Fibroblast of lung (primary cell): Measurements from ENCODE around the gene BCAR1. TPM values are rescaled to one million over a fixed set of nuclear protein-coding genes. Genes with fewer than 3 reads are reported as not detected.
A peak's percentile ranks its signal among the peaks of the same experiment; 100 is the strongest.
"Not testable (repeated sequence)": the region's sequence is repeated elsewhere in the genome, so short reads cannot be mapped to it uniquely, and the experiment has no call there.

Experiments
- DNase-seq, 2 donors: peaks; one replicate each; pipeline versions ENCODE4 v3.0.0 to v3.0.0-alpha.2; 2010; ENCODE audit warnings: low read depth in 2 of 2
- H2AFZ ChIP-seq: 2 replicates; pipeline ENCODE4 v1.5.1; 2012; ENCODE audit warnings: low read length, control low read depth, inconsistent platforms
- H3K27ac ChIP-seq: 2 replicates; pipeline ENCODE4 v1.5.1; 2011; ENCODE audit warnings: low read length, control low read depth; ENCODE audit not compliant: insufficient read depth
- H3K27me3 ChIP-seq: 2 replicates; pipeline ENCODE4 v1.5.1; 2011; ENCODE audit warnings: mild to moderate bottlenecking, low read length; ENCODE audit not compliant: control insufficient read depth, insufficient read depth
- H3K36me3 ChIP-seq: 2 replicates; pipeline ENCODE4 v1.5.1; 2011; ENCODE audit warnings: low read length; ENCODE audit not compliant: control insufficient read depth, insufficient read depth
- H3K4me1 ChIP-seq: 2 replicates; pipeline ENCODE4 v1.5.1; 2011; ENCODE audit warnings: low read length; ENCODE audit not compliant: control insufficient read depth, insufficient read depth; ENCODE audit errors: extremely low read depth
- H3K4me2 ChIP-seq: 2 replicates; pipeline ENCODE4 v1.5.1; 2011; ENCODE audit warnings: low read length, control low read depth; ENCODE audit not compliant: insufficient read depth; ENCODE audit errors: extremely low read depth
- H3K4me3 ChIP-seq, 4 experiments: fragments of 200-600 bp in 1 of 4; sonication (generic) in 1 of 4; replicated peaks in 1 of 4; 2 replicates each; pipeline ENCODE4 v1.5.1; 2011 to 2016; ENCODE audit warnings: low read length in 4 of 4, low read depth in 3 of 4, mild to moderate bottlenecking in 3 of 4, control low read depth in 2 of 4, inconsistent platforms in 1 of 4, mixed read lengths in 1 of 4; ENCODE audit not compliant: insufficient read depth in 1 of 4; ENCODE audit errors: control extremely low read depth in 1 of 4
- H3K79me2 ChIP-seq: 2 replicates; pipeline ENCODE4 v1.5.1; 2012; ENCODE audit warnings: mild to moderate bottlenecking, low read length, inconsistent platforms; ENCODE audit not compliant: control insufficient read depth, insufficient read depth
- H3K9ac ChIP-seq: 2 replicates; pipeline ENCODE4 v1.5.1; 2011; ENCODE audit warnings: mild to moderate bottlenecking, low read length, control low read depth; ENCODE audit not compliant: insufficient read depth
- H3K9me3 ChIP-seq: 2 replicates; pipeline ENCODE4 v1.5.1; 2012; ENCODE audit warnings: low read depth, low read length; ENCODE audit not compliant: control insufficient read depth, insufficient read depth
- H4K20me1 ChIP-seq: 2 replicates; pipeline ENCODE4 v1.5.1; 2011; ENCODE audit warnings: low read length; ENCODE audit not compliant: control insufficient read depth, insufficient read depth; ENCODE audit errors: extremely low read depth
- CTCF ChIP-seq, 2 donors: IDR thresholded peaks in 1 of 2; conservative IDR thresholded peaks in 1 of 2; 1 replicate in 1 of 2; 2 replicates in 1 of 2; pipeline ENCODE4 v1.5.1; 2011 to 2012; ENCODE audit warnings: low read length in 2 of 2, control low read depth in 1 of 2, inconsistent platforms in 1 of 2, low read depth in 1 of 2, mild to moderate bottlenecking in 1 of 2
- EZH2 ChIP-seq: IDR thresholded peaks from 2 replicates; pipeline ENCODE4 v1.5.1; 2012; ENCODE audit warnings: low read length, control low read depth, mild to moderate bottlenecking; ENCODE audit errors: missing control alignments
- polyA plus RNA-seq, 2 donors: library from polyadenylated mRNA; depleted of rRNA in 1 of 2; stranded (reverse) in 1 of 2; unstranded in 1 of 2; fragments of >200 nt; gene quantifications; 2 replicates each; pipeline ENCODE4 v1.2.1, GENCODE V29; 2011 to 2012; ENCODE audit warnings: missing spikeins in 1 of 2
- total RNA-seq: library from RNA; depleted of rRNA; stranded (reverse); fragments of >200 nt; gene quantifications from 2 replicates; pipeline ENCODE4 v1.2.1, GENCODE V29; 2014

Gene BCAR1
- total and polyA plus RNA-seq, 2 donors (not counting 1 experiment from before 2014, with no cell fraction given), result 36.8 to 66.5 TPM

- Histone ChIP-seq H3K36me3 (peaks cover 22% of the 10 kb centered on the region), H3K4me2 (no peak overlapping the region), H3K9me3 (no peaks in the 10 kb centered on the region), H3K4me3 (no peak overlapping the region), H3K27me3 (no peaks in the 10 kb centered on the region), H3K9ac (no peak overlapping the region), H3K4me1 (no peaks in the 10 kb centered on the region), H3K27ac (no peak overlapping the region), H4K20me1 (no peaks in the 10 kb centered on the region), H3K79me2 (peaks cover 2% of the 10 kb centered on the region), H2AFZ (no peak overlapping the region)
- TF ChIP-seq EZH2, result no peak
- DNase-seq, result peak in 1 of 2 donors; percentile 51
Observed at GRCh38 chr16:75225092-75225491, 26.3 kb downstream of the BCAR1 start.

- no peaks in the 10 kb centered on the region for H3K4me1 ChIP-seq
- no peak overlapping the region for H3K4me3 ChIP-seq
- no peak overlapping the region for H2AFZ ChIP-seq
- no peak overlapping the region for H3K27ac ChIP-seq
- peaks cover under 1% of the 10 kb centered on the region for H3K79me2 ChIP-seq
- H3K36me3 ChIP-seq, result peaks cover 16% of the 10 kb centered on the region
- H3K27me3 ChIP-seq, result no peaks in the 10 kb centered on the region
- H3K9me3 ChIP-seq, result no peaks in the 10 kb centered on the region
- TF ChIP-seq EZH2, result no peak
- no peak for TF ChIP-seq CTCF (conservative IDR thresholded peaks at IDR 0.05 in 1 of 2, IDR thresholded peaks at IDR 0.05 in 1 of 2; ENCODE audit: low read depth in 1 of 2, low read length in 2 of 2)
- no peak overlapping the region for H3K9ac ChIP-seq
- DNase-seq, result no peak
- H4K20me1 ChIP-seq, result no peaks in the 10 kb centered on the region
- H3K4me2 ChIP-seq, result no peak overlapping the region
Observed at GRCh38 chr16:75224306-75225082, 26.9 kb downstream of the BCAR1 start.

GRCh38 chr16:75223129-75223528, 28.3 kb downstream of the BCAR1 start:
- H3K27ac ChIP-seq, H4K20me1 ChIP-seq, H3K4me2 ChIP-seq, H2AFZ ChIP-seq, H3K9me3 ChIP-seq, H3K79me2 ChIP-seq, H3K36me3 ChIP-seq, H3K4me1 ChIP-seq, H3K9ac ChIP-seq, H3K4me3 ChIP-seq, H3K27me3 ChIP-seq, DNase-seq: not testable (repeated sequence)

- H3K36me3 ChIP-seq, result peaks cover 4% of the 10 kb centered on the region
- no peak for TF ChIP-seq CTCF (conservative IDR thresholded peaks at IDR 0.05 in 1 of 2, IDR thresholded peaks at IDR 0.05 in 1 of 2; ENCODE audit: low read depth in 1 of 2, low read length in 2 of 2)
- no peak for TF ChIP-seq EZH2
- H2AFZ ChIP-seq, result no peak overlapping the region
- H4K20me1 ChIP-seq, result no peaks in the 10 kb centered on the region
- DNase-seq, result no peak
- H3K27ac ChIP-seq, result no peak overlapping the region
- H3K4me1 ChIP-seq, result no peaks in the 10 kb centered on the region
- H3K27me3 ChIP-seq, result no peaks in the 10 kb centered on the region
- no peaks in the 10 kb centered on the region for H3K79me2 ChIP-seq
- no peak overlapping the region for H3K4me3 ChIP-seq
- no peak overlapping the region for H3K4me2 ChIP-seq
- no peak overlapping the region for H3K9ac ChIP-seq
- no peaks in the 10 kb centered on the region for H3K9me3 ChIP-seq
Observed at GRCh38 chr16:75222271-75222783, 29.1 kb downstream of the BCAR1 start.
